GM12874 (cell line): ENCODE measurements around the gene SAPCD2.

Source experiments
- CTCF ChIP-seq: IDR thresholded peaks from 2 replicates; pipeline ENCODE4 v1.5.1; 2011; ENCODE audit warnings: low read depth, mild to moderate bottlenecking, control low read depth, low read length, moderate library complexity; ENCODE audit not compliant: insufficient read depth

The SAPCD2 gene

GRCh38 chr9:137088121-137088520 lies 17.8 kb upstream of the SAPCD2 start:
- TF ChIP-seq CTCF, result no peak

GRCh38 chr9:137087409-137087925 lies 17.1 kb upstream of the SAPCD2 start:
- no peak for TF ChIP-seq CTCF

- no peak for TF ChIP-seq CTCF
These were observed 16.4 kb upstream of the SAPCD2 start, which contains the start of gene MAN1B1 for GRCh38 chr9:137086531-137087408. Gene MAN1B1 (plus strand): TSS chr9:137086985. CDS start chr9:137087000, 15 bp downstream.

- no peak for TF ChIP-seq CTCF
These were observed 15.7 kb upstream of the SAPCD2 start for GRCh38 chr9:137085920-137086530.

- TF ChIP-seq CTCF, result no peak
These were observed 14.2 kb upstream of the SAPCD2 start for GRCh38 chr9:137084526-137084925.

GRCh38 chr9:137083394-137084004 lies 13.1 kb upstream of the SAPCD2 start:
- TF ChIP-seq CTCF, result no peak

- TF ChIP-seq CTCF, result no peak
These were observed 12.6 kb upstream of the SAPCD2 start for GRCh38 chr9:137082925-137083290.
